ENCODE results near the gene CDK5RAP2.

Gene CDK5RAP2

GRCh38 chr9:120539951-120540350 is 40.0 kb downstream of the CDK5RAP2 start:
- in situ Hi-C loops (cut with MboI; ENCODE audit: low pct_unique_long_range_greater_than_20kb, low sequenced_read_pairs, unreplicated experiment): no loop called here
- TF ChIP-seq CTCF (IDR thresholded peaks at IDR 0.05; ENCODE audit: extremely low read depth, insufficient read depth, missing control alignments): no peak
- DNase-seq (ENCODE audit: low spot score): no peak

- no peak for TF ChIP-seq CTCF (IDR thresholded peaks at IDR 0.05; ENCODE audit: extremely low read depth, insufficient read depth, missing control alignments)
Observed at GRCh38 chr9:120538339-120538738, 41.6 kb downstream of the CDK5RAP2 start.

GRCh38 chr9:120536949-120537640 is 42.9 kb downstream of the CDK5RAP2 start:
- in situ Hi-C loops (cut with MboI; ENCODE audit: low pct_unique_long_range_greater_than_20kb, low sequenced_read_pairs, unreplicated experiment): no loop called here
- TF ChIP-seq CTCF (IDR thresholded peaks at IDR 0.05; ENCODE audit: extremely low read depth, insufficient read depth, missing control alignments): no peak
- no peak for DNase-seq (ENCODE audit: low spot score)

More at GRCh38 chr9:120538339-120538738, 41.6 kb downstream of the CDK5RAP2 start:
- DNase-seq (ENCODE audit: low spot score): no peak
- in situ Hi-C loops (cut with MboI; ENCODE audit: low pct_unique_long_range_greater_than_20kb, low sequenced_read_pairs, unreplicated experiment): no loop called here

DNA sequence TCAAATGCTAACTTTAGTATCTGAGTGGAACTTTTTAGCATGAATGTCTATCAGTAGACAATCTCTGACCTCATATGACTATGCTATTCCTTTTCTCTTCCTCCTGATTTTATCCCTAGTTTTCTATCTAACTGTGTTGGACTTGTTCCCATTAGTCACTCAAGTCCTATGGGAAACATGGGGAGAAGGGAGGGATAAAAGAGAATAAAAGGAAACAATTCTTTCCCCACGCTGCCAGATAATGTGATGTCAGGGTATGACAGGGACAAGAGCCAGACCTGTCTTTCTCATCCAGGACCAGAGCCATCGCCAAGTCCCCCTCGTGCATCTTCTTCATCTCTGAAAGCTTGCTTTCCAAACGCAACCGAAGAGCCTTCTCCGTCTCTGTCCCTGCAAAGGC is 43.9 kb downstream of the CDK5RAP2 start:
- no peak for TF ChIP-seq CTCF (IDR thresholded peaks at IDR 0.05; ENCODE audit: extremely low read depth, insufficient read depth, missing control alignments)
- DNase-seq (ENCODE audit: low spot score): no peak
- in situ Hi-C loops (cut with MboI; ENCODE audit: low pct_unique_long_range_greater_than_20kb, low sequenced_read_pairs, unreplicated experiment): no loop called here

- no peak for DNase-seq (ENCODE audit: low spot score)
- in situ Hi-C loops (cut with MboI; ENCODE audit: low pct_unique_long_range_greater_than_20kb, low sequenced_read_pairs, unreplicated experiment): no loop called here
- no peak for TF ChIP-seq CTCF (IDR thresholded peaks at IDR 0.05; ENCODE audit: extremely low read depth, insufficient read depth, missing control alignments)
Observed at GRCh38 chr9:120534266-120534665, 45.7 kb downstream of the CDK5RAP2 start.

DNA sequence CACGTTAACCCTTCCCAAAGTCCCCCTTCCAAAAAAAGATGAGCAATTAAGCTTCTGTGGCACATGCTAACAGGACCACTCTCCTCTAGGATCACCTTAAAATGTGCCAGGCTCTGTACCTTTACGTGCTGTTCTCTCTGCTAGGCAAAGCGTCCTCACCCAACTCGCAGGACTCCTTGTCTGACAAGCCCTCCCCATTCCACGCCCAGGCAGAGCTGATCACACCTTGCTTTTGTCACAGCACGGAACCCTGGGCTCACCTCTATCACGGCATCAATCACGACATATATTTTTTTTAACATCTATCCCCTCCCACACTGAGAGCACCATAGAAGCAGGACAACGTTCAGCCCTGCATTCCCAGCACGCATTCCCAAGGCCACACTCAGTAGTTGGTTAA is 47.1 kb downstream of the CDK5RAP2 start:
- in situ Hi-C loops (cut with MboI; ENCODE audit: low pct_unique_long_range_greater_than_20kb, low sequenced_read_pairs, unreplicated experiment): no loop called here
- no peak for DNase-seq (ENCODE audit: low spot score)
- TF ChIP-seq CTCF (IDR thresholded peaks at IDR 0.05; ENCODE audit: extremely low read depth, insufficient read depth, missing control alignments): no peak

Measured in GM13977 (cell line).